ENCODE results near the gene POPDC3. TPM values are rescaled to one million over a fixed set of nuclear protein-coding genes. Genes with fewer than 3 reads are reported as not detected.

The POPDC3 gene
- total and polyA plus RNA-seq, 2 donors: 0.33 to 0.41 TPM

DNA sequence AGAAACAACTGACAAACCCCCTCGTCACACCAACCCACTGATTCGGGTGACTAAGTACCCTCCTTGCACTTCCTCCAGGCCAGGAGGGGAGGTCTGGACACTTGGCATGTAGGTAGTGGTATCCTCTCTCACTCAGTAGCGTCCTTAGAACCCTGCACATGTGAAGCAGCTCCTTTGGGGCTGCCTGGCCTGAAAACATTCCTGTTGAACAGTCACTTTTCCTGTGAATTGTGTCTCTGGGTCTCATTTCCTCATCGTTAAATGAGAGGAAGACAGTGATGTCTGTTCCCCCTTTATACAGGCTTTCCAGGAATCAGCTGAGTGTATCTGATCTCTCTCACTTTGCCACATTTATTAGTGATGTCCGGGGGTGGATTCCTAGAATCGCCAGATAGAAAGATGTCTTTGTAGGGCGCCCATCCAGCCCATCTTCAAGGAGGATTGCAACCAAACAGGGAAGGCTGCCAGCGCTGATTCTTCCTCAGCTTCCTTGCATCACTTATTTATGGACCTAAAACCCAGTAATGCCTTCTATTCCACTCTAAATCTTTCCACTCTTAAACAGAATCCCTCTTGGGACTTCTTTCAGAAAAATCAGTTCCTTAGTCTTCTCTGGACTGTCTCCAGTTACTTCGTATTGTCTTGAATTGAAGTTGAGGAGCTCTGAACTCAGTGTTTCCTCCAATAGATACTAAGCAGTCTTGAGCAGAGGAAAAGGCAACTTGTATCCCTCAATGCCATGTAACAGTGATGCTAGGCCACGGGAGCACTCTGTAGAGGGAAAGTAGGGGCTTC is 9.4 kb upstream of the POPDC3 start:
- Histone ChIP-seq H3K4me3 (ENCODE audit: low read length in 2 of 2) (no peak overlapping the region), H3K9me3 (ENCODE audit: control insufficient read depth in 2 of 2, insufficient read depth in 1 of 2, low read length in 1 of 2) (no peaks in the 10 kb centered on the region), H3K27ac (ENCODE audit: low read depth in 1 of 2, low read length in 1 of 2) (no peak overlapping the region), H3K27me3 (ENCODE audit: control insufficient read depth in 2 of 2, insufficient read depth in 1 of 2, low read length in 1 of 2) (no peaks in the 10 kb centered on the region), H3K4me1 (ENCODE audit: control insufficient read depth in 2 of 2, insufficient read depth in 2 of 2, low read length in 2 of 2) (no peaks in the 10 kb centered on the region), H3K36me3 (ENCODE audit: control insufficient read depth in 2 of 2, insufficient read depth in 2 of 2, low read length in 1 of 2) (no peaks in the 10 kb centered on the region)
- DNase-seq (ENCODE audit: low read depth in 6 of 9, low spot score in 9 of 9): no peak
- WGBS: 82% methylated on average over 10 of the region's 10 CpGs

DNA sequence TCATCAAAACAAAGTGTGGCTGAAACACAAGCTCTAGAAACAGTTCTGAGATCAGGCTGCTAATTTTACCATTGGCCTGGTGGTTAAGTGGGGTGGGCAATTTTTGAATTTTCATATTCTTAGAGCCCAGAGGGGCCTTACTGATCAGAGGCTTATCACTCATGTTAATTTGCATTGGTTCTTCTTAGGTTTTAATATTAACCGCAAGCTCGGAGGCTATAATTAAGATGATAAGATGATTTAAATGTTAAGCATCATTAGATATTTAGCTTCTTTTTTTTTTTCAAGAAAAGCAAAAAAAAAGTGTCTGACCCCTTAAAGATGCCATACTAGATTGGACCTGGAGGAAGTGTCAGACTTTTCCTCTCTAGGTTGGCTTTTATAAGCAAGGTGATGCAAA is 8.4 kb upstream of the POPDC3 start:
- no peak for DNase-seq (ENCODE audit: low read depth in 6 of 9, low spot score in 9 of 9)
- H3K4me3 ChIP-seq (ENCODE audit: low read length in 2 of 2): no peak overlapping the region
- H3K36me3 ChIP-seq (ENCODE audit: control insufficient read depth in 2 of 2, insufficient read depth in 2 of 2, low read length in 1 of 2): no peaks in the 10 kb centered on the region
- H3K27me3 ChIP-seq (ENCODE audit: control insufficient read depth in 2 of 2, insufficient read depth in 1 of 2, low read length in 1 of 2): no peaks in the 10 kb centered on the region
- H3K4me1 ChIP-seq (ENCODE audit: control insufficient read depth in 2 of 2, insufficient read depth in 2 of 2, low read length in 2 of 2): no peaks in the 10 kb centered on the region
- H3K9me3 ChIP-seq (ENCODE audit: control insufficient read depth in 2 of 2, insufficient read depth in 1 of 2, low read length in 1 of 2): no peaks in the 10 kb centered on the region
- over 99% methylated on average over 2 of the region's 2 CpGs for WGBS
- H3K27ac ChIP-seq (ENCODE audit: low read depth in 1 of 2, low read length in 1 of 2): no peak overlapping the region

DNA sequence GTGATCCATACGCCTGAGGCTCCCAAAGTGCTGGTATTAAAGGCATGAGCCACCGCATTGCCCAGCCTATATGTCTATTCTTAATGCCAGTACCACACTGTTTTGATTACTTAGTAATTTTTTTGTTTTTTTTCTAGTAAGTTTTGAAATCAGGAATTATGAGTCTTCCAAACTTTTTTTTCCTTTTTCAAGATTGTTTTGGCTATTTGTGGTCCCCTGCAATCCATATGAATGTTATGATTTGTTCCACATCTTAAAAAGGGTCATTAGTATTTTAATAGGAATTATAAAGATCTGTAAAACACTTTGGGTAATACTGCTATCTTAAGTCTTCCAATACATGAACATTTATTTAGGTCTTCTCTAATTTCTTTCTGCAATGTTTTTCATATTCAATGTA is 6.8 kb upstream of the POPDC3 start:
- no peak overlapping the region for H3K4me3 ChIP-seq (ENCODE audit: low read length in 2 of 2)
- 95% methylated on average over 2 of the region's 2 CpGs for WGBS

DNA sequence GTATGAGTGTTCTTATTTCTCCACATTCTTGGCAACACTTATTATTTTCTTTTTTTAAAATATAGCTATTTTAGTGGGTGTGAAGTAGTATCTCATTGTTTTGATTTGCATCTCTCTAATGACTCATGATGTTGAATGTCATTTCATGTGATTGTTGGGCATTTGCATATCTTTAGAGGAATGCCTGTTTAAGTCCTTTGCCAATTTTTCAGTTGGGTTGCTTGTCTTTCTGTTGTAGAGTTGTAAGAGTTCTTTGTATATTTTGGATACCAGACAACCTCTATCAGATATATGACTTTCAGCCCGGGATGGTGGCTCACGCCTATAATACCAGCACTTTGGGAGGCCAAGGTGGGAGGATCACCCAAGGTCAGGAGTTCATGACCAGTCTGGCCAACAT is 5.1 kb upstream of the POPDC3 start:
- WGBS: 97% methylated on average over 2 of the region's 2 CpGs

More for the DNA sequence above, 6.8 kb upstream of the POPDC3 start:
- Histone ChIP-seq H3K4me1 (ENCODE audit: control insufficient read depth in 2 of 2, insufficient read depth in 2 of 2, low read length in 2 of 2) (no peaks in the 10 kb centered on the region), H3K27ac (ENCODE audit: low read depth in 1 of 2, low read length in 1 of 2) (no peak overlapping the region), H3K9me3 (ENCODE audit: control insufficient read depth in 2 of 2, insufficient read depth in 1 of 2, low read length in 1 of 2) (no peaks in the 10 kb centered on the region), H3K36me3 (ENCODE audit: control insufficient read depth in 2 of 2, insufficient read depth in 2 of 2, low read length in 1 of 2) (no peaks in the 10 kb centered on the region), H3K27me3 (ENCODE audit: control insufficient read depth in 2 of 2, insufficient read depth in 1 of 2, low read length in 1 of 2) (peaks cover 0 to 8% of the 10 kb centered on the region in 2 donors)
- no peak for DNase-seq (ENCODE audit: low read depth in 6 of 9, low spot score in 9 of 9)

DNA sequence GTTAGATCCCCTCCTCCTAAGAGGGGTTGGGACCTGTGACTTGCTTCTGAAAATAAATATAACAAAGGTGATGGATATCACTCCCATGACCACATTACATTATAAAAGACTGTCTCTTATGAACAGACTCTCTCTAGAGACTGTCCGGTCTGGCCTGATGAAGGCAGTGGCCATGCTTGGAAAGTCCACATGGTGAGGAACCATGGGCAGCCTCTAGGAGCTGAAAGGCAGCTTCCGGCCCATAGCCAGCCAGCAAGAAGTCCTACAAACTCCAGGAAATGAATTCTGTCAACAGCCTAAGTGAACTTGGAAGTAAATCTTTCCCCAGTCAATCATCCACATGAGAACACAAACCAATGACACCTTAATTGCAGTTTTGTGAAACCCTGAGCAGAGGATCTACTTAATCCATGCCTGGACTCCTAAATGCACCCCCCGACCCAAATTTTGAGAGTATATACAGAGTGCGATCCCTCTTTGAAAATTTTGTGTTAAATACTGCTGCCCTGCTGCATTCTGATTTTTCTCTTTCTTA is 2.2 kb upstream of the POPDC3 start:
- Histone ChIP-seq H3K27me3 (ENCODE audit: control insufficient read depth in 2 of 2, insufficient read depth in 1 of 2, low read length in 1 of 2) (peaks cover 20 to 49% of the 10 kb centered on the region in 2 donors), H3K27ac (ENCODE audit: low read depth in 1 of 2, low read length in 1 of 2) (no peak overlapping the region), H3K36me3 (ENCODE audit: control insufficient read depth in 2 of 2, insufficient read depth in 2 of 2, low read length in 1 of 2) (no peaks in the 10 kb centered on the region), H3K4me1 (ENCODE audit: control insufficient read depth in 2 of 2, insufficient read depth in 2 of 2, low read length in 2 of 2) (no peaks in the 10 kb centered on the region), H3K9me3 (ENCODE audit: control insufficient read depth in 2 of 2, insufficient read depth in 1 of 2, low read length in 1 of 2) (no peaks in the 10 kb centered on the region), H3K4me3 (ENCODE audit: low read length in 2 of 2) (no peak overlapping the region)
- WGBS: 96% methylated on average over 4 of the region's 4 CpGs
- DNase-seq (ENCODE audit: low read depth in 6 of 9, low spot score in 9 of 9): no peak

More for the DNA sequence above, 5.1 kb upstream of the POPDC3 start:
- Histone ChIP-seq H3K36me3 (ENCODE audit: control insufficient read depth in 2 of 2, insufficient read depth in 2 of 2, low read length in 1 of 2) (no peaks in the 10 kb centered on the region), H3K4me1 (ENCODE audit: control insufficient read depth in 2 of 2, insufficient read depth in 2 of 2, low read length in 2 of 2) (no peaks in the 10 kb centered on the region), H3K27me3 (ENCODE audit: control insufficient read depth in 2 of 2, insufficient read depth in 1 of 2, low read length in 1 of 2) (peaks cover 12 to 23% of the 10 kb centered on the region in 2 donors), H3K9me3 (ENCODE audit: control insufficient read depth in 2 of 2, insufficient read depth in 1 of 2, low read length in 1 of 2) (no peaks in the 10 kb centered on the region), H3K4me3 (ENCODE audit: low read length in 2 of 2) (no peak overlapping the region), H3K27ac (ENCODE audit: low read depth in 1 of 2, low read length in 1 of 2) (no peak overlapping the region)
- no peak for DNase-seq (ENCODE audit: low read depth in 6 of 9, low spot score in 9 of 9)

DNA sequence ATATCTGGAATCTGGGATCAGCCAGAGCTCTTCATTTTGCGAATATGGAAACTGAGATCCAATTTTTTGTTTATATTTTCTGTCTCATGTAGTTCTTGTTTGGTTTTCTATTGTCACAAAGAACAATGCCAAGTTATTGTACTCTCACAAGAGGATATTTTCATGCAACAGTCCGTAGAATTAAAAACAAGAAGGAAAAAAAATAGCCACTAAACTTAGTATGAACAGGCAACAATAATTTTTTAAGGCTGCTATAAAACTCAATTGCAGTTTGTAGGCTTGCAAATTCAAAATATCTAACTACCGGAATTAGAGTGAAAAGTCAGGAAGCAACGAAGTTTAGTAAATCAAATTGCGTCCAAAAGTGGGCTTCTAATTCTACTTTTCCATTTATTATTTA is 1.2 kb downstream of the POPDC3 start:
- Histone ChIP-seq H3K36me3 (ENCODE audit: control insufficient read depth in 2 of 2, insufficient read depth in 2 of 2, low read length in 1 of 2) (no peaks in the 10 kb centered on the region), H3K27me3 (ENCODE audit: control insufficient read depth in 2 of 2, insufficient read depth in 1 of 2, low read length in 1 of 2) (peaks cover 20 to 58% of the 10 kb centered on the region in 2 donors), H3K27ac (ENCODE audit: low read depth in 1 of 2, low read length in 1 of 2) (no peak overlapping the region), H3K9me3 (ENCODE audit: control insufficient read depth in 2 of 2, insufficient read depth in 1 of 2, low read length in 1 of 2) (no peaks in the 10 kb centered on the region), H3K4me3 (ENCODE audit: low read length in 2 of 2) (no peak overlapping the region), H3K4me1 (ENCODE audit: control insufficient read depth in 2 of 2, insufficient read depth in 2 of 2, low read length in 2 of 2) (no peaks in the 10 kb centered on the region)
- no peak for DNase-seq (ENCODE audit: low read depth in 6 of 9, low spot score in 9 of 9)
- WGBS: 73% methylated on average over 5 of the region's 5 CpGs

DNA sequence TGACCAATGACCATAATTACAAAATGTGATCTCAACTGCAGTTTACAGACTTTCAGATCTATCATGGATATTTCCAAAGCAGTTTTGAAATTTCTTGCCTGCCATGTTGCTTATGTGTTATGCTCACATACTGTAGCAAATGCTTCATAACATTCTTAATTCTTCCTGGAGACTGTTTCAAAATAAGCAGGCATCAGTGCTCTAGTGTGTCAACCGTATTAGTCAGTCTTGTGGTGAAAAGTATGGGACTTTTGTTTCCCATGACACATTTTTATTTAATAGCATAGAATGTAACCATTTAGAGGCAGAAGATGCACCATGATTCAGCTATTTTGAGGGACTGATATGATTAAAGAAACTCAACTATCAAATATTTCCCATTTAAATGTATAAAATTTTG is 1.7 kb downstream of the POPDC3 start:
- no peak overlapping the region for H3K27ac ChIP-seq (ENCODE audit: low read depth in 1 of 2, low read length in 1 of 2)
- DNase-seq (ENCODE audit: low read depth in 6 of 9, low spot score in 9 of 9): no peak

DNA sequence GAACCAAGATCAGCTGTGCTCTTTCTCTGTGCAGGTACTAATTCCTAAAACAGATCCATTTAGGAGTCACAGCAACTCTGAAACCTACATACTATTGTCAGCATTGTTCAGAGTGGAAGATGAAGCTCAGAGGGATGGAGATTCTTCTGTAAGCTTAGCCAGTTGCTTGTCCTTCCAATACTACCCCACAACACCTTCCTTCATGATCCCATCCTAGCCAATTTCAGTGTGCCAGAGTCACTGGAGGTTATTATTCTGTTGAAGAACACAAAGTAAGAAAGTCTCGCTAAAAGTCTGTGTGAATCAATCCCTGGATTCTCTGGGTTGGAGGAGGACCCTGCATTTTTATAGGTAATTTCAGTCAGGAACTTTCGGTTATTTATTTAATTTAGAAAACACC is 2.3 kb downstream of the POPDC3 start:
- Histone ChIP-seq H3K27me3 (ENCODE audit: control insufficient read depth in 2 of 2, insufficient read depth in 1 of 2, low read length in 1 of 2) (peaks cover 20 to 58% of the 10 kb centered on the region in 2 donors), H3K4me3 (ENCODE audit: low read length in 2 of 2) (no peak overlapping the region), H3K27ac (ENCODE audit: low read depth in 1 of 2, low read length in 1 of 2) (no peak overlapping the region), H3K9me3 (ENCODE audit: control insufficient read depth in 2 of 2, insufficient read depth in 1 of 2, low read length in 1 of 2) (no peaks in the 10 kb centered on the region), H3K4me1 (ENCODE audit: control insufficient read depth in 2 of 2, insufficient read depth in 2 of 2, low read length in 2 of 2) (no peaks in the 10 kb centered on the region), H3K36me3 (ENCODE audit: control insufficient read depth in 2 of 2, insufficient read depth in 2 of 2, low read length in 1 of 2) (no peaks in the 10 kb centered on the region)
- 99% methylated on average over 2 of the region's 2 CpGs for WGBS
- no peak for DNase-seq (ENCODE audit: low read depth in 6 of 9, low spot score in 9 of 9)

More for the DNA sequence above, 1.7 kb downstream of the POPDC3 start:
- WGBS: 86% methylated on average over 1 of the region's 1 CpG
- Histone ChIP-seq H3K36me3 (ENCODE audit: control insufficient read depth in 2 of 2, insufficient read depth in 2 of 2, low read length in 1 of 2) (no peaks in the 10 kb centered on the region), H3K4me3 (ENCODE audit: low read length in 2 of 2) (no peak overlapping the region), H3K4me1 (ENCODE audit: control insufficient read depth in 2 of 2, insufficient read depth in 2 of 2, low read length in 2 of 2) (no peaks in the 10 kb centered on the region), H3K27me3 (ENCODE audit: control insufficient read depth in 2 of 2, insufficient read depth in 1 of 2, low read length in 1 of 2) (peaks cover 20 to 58% of the 10 kb centered on the region in 2 donors), H3K9me3 (ENCODE audit: control insufficient read depth in 2 of 2, insufficient read depth in 1 of 2, low read length in 1 of 2) (no peaks in the 10 kb centered on the region)

DNA sequence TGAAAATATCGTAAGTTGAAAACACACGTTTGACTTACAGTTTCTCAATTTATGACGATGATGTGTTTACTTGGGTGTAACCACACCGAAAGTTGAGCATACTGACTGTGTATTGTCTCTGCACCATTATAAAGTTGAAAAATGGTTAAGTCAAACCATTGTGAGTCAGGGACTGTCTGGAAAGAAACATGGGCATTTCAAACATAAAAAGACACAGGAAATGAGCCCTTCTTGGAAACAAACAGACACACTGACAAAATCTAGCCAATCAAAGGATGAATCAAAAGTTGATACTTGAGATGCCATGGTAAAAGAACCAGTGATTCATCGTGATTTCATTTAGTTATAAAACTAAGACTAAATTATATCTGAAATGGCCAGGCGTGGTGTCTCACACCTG is 5.3 kb downstream of the POPDC3 start:
- H3K27ac ChIP-seq (ENCODE audit: low read depth in 1 of 2, low read length in 1 of 2): no peak overlapping the region
- no peak overlapping the region for H3K4me3 ChIP-seq (ENCODE audit: low read length in 2 of 2)
- H3K4me1 ChIP-seq (ENCODE audit: control insufficient read depth in 2 of 2, insufficient read depth in 2 of 2, low read length in 2 of 2): no peaks in the 10 kb centered on the region
- DNase-seq (ENCODE audit: low read depth in 6 of 9, low spot score in 9 of 9): no peak
- H3K27me3 ChIP-seq (ENCODE audit: control insufficient read depth in 2 of 2, insufficient read depth in 1 of 2, low read length in 1 of 2): peaks cover 5 to 32% of the 10 kb centered on the region in 2 donors
- H3K9me3 ChIP-seq (ENCODE audit: control insufficient read depth in 2 of 2, insufficient read depth in 1 of 2, low read length in 1 of 2): no peaks in the 10 kb centered on the region
- no peaks in the 10 kb centered on the region for H3K36me3 ChIP-seq (ENCODE audit: control insufficient read depth in 2 of 2, insufficient read depth in 2 of 2, low read length in 1 of 2)
- 96% methylated on average over 6 of the region's 6 CpGs for WGBS
